Upper lobe of left lung (tissue), 6 donors: Measurements from ENCODE around the gene OR4C5. TPM values are rescaled to one million over a fixed set of nuclear protein-coding genes. Genes with fewer than 3 reads are reported as not detected.
"Not testable (repeated sequence)": the region's sequence is repeated elsewhere in the genome, so short reads cannot be mapped to it uniquely, and the experiment has no call there.

ENCODE experiments used
- ATAC-seq, 2 donors: fragments of 200-7000 bp; cut with Tn5 transposase; one replicate each; pipeline ENCODE4 v1.9.1; 2022; ENCODE audit warnings: mild to moderate bottlenecking in 2 of 2, moderate library complexity in 2 of 2; ENCODE audit not compliant: low FRiP score in 2 of 2
- DNase-seq, 2 donors: peaks; one replicate each; pipeline ENCODE4 v3.0.0-alpha.2; 2019 to 2020
- H3K27ac ChIP-seq, 4 donors: fragments of 200-600 bp; sonication (generic); one replicate each; pipeline ENCODE4 v1.5.1; 2016 to 2019
- H3K27me3 ChIP-seq, 4 donors: fragments of 200-600 bp; sonication (generic); one replicate each; pipeline ENCODE4 v1.5.1; 2017 to 2019
- H3K36me3 ChIP-seq, 4 donors: fragments of 200-600 bp; sonication (generic); one replicate each; pipeline ENCODE4 v1.5.1; 2016 to 2019
- H3K4me1 ChIP-seq, 4 donors: fragments of 200-600 bp; sonication (generic); one replicate each; pipeline ENCODE4 v1.5.1; 2018 to 2019
- H3K4me3 ChIP-seq, 4 donors: fragments of 200-600 bp; sonication (generic); one replicate each; pipeline ENCODE4 v1.5.1; 2017 to 2019; ENCODE audit warnings: mild to moderate bottlenecking in 2 of 4, moderate library complexity in 1 of 4
- H3K9me3 ChIP-seq, 4 donors: fragments of 200-600 bp; sonication (generic); one replicate each; pipeline ENCODE4 v1.5.1; 2018 to 2019
- CTCF ChIP-seq, 6 experiments: fragments of 450-650 bp in 4 of 6; fragments of 200-600 bp in 2 of 6; sonication (generic) in 2 of 6; IDR thresholded peaks; one replicate each; pipeline ENCODE4 v1.5.1; 2016 to 2019; ENCODE audit warnings: antibody characterized with exemption in 6 of 6
- EP300 ChIP-seq, 4 donors: sonication (generic); formaldehyde crosslinking; IDR thresholded peaks; one replicate each; pipeline ENCODE4 v1.5.1; 2017; ENCODE audit warnings: antibody characterized with exemption in 4 of 4, control low read depth in 2 of 4
- POLR2A ChIP-seq, 4 donors: fragments of 450-650 bp; IDR thresholded peaks; one replicate each; pipeline ENCODE4 v1.5.1; 2016 to 2017; ENCODE audit warnings: antibody characterized with exemption in 4 of 4, mild to moderate bottlenecking in 2 of 4
- POLR2AphosphoS5 ChIP-seq, 2 donors: sonication (generic); formaldehyde crosslinking; IDR thresholded peaks; one replicate each; pipeline ENCODE4 v1.5.1; 2017; ENCODE audit warnings: antibody characterized with exemption in 2 of 2
- WGBS, 2 donors: methylation state at CpG; one replicate each; pipeline ENCODE4 v1.1.5; 2017 to 2018; 5-methylcytosine and 5-hydroxymethylcytosine counted together
- total RNA-seq, 6 donors: library from RNA; depleted of rRNA in 4 of 6; stranded (reverse); fragments of >200 nt in 4 of 6; gene quantifications; one replicate each; pipeline versions ENCODE4 v1.1.0 to v1.2.1, GENCODE V29; 2016 to 2021
- donor health status: DM: no; HTN: no; CAD: no; lungs with moderate emphysema.
- donor health status: DM: no; HTN: yes; CAD: no; lungs with severe emphysema.

OR4C5 gene
- total RNA-seq, 6 donors from 2014 or later: not detected

GRCh38 chr11:48341466-48341865, 24.8 kb downstream of the OR4C5 start:
- Histone ChIP-seq H3K4me3 (no peak overlapping the region), H3K9me3 (peaks cover 0 to 4% (median 2%) of the 10 kb centered on the region in 4 donors), H3K27me3 (no peaks in the 10 kb centered on the region), H3K4me1 (no peaks in the 10 kb centered on the region), H3K27ac (no peak overlapping the region), H3K36me3 (no peaks in the 10 kb centered on the region)
- WGBS, 2 donors: 40 to 48% methylated on average over 2 of the region's 2 CpGs
- no peak for ATAC-seq
- DNase-seq: no peak
- TF ChIP-seq POLR2AphosphoS5 (IDR thresholded peaks at IDR 0.05) (no peak), CTCF (IDR thresholded peaks at IDR 0.05) (no peak), POLR2A (IDR thresholded peaks at IDR 0.05) (no peak), EP300 (IDR thresholded peaks at IDR 0.05) (no peak)

- not testable (repeated sequence) for ATAC-seq, H3K27me3 ChIP-seq, DNase-seq, H3K27ac ChIP-seq, H3K4me1 ChIP-seq, H3K4me3 ChIP-seq, H3K9me3 ChIP-seq, H3K36me3 ChIP-seq
These were observed 41.6 kb downstream of the OR4C5 start, which contains the start of gene OR4C3 for GRCh38 chr11:48324620-48325019. TSS of gene OR4C3 (plus strand) at chr11:48324920. CDS start at chr11:48325022, 102 bp downstream.

GRCh38 chr11:48319813-48320212, 46.5 kb downstream of the OR4C5 start:
- H3K4me1 ChIP-seq, ATAC-seq, H3K9me3 ChIP-seq, H3K4me3 ChIP-seq, H3K27ac ChIP-seq, H3K27me3 ChIP-seq, H3K36me3 ChIP-seq, DNase-seq: not testable (repeated sequence)
- 68% methylated on average over 2 of the region's 2 CpGs for WGBS, 2 donors

Other genes with a start within 250 kb of the OR4C5 start
- gene OR4B1, start 149.7 kb downstream of the OR4C5 start, total RNA-seq: not detected
- not detected for gene OR4X2, start 121.4 kb downstream of the OR4C5 start, total RNA-seq
- gene OR4X1, start 102.6 kb downstream of the OR4C5 start, total RNA-seq: not detected
- gene OR4S1, start 60.2 kb downstream of the OR4C5 start, total RNA-seq: not detected
- not detected for gene OR4C3, start 41.5 kb downstream of the OR4C5 start, total RNA-seq
- not detected for gene OR4A47, start 122.3 kb upstream of the OR4C5 start, total RNA-seq